Measurements from ENCODE around the gene TMEM229B.

- TF ChIP-seq CTCF (IDR thresholded peaks at IDR 0.05) = no peak
- no peak for TF ChIP-seq POLR2AphosphoS5 (IDR thresholded peaks at IDR 0.05; ENCODE audit: insufficient read depth in 1 of 2, low read depth in 1 of 2)
- TF ChIP-seq POLR2A (IDR thresholded peaks at IDR 0.05) = no peak
Observed at GRCh38 chr14:67537736-67538135, 49.2 kb upstream of the TMEM229B start.

Data from vagina (tissue), 2 donors.